HT1080 (cell line): ENCODE results near the gene MYO19. TPM values are rescaled to one million over a fixed set of nuclear protein-coding genes. Genes with fewer than 3 reads are reported as not detected.
"Not testable (repeated sequence)": the region's sequence is repeated elsewhere in the genome, so short reads cannot be mapped to it uniquely, and the experiment has no call there.

Experiments used
- DNase-seq: peaks from one replicate; pipeline ENCODE4 v3.0.0-alpha.2; 2015; ENCODE audit warnings: low read depth
- small RNA-seq: library from RNA; depleted of rRNA; stranded (forward); fragments of <200 nt; gene quantifications from one replicate; pipeline ENCODE3, GENCODE V24; 2014
- total RNA-seq: library from RNA; depleted of rRNA; stranded (reverse); fragments of >200 nt; shearing (Covaris generic); gene quantifications from 2 replicates; pipeline ENCODE4 v1.2.3, GENCODE V29; 2014; rRNA removed

Gene MYO19
- total RNA-seq, 1 experiment from 2014 or later = 130 TPM

GRCh38 chr17:36463916-36464764 lies 70.5 kb downstream of the MYO19 start:
- peak; percentile 83 for DNase-seq

- DNase-seq = no peak
Measured at GRCh38 chr17:36461330-36462110, 73.1 kb downstream of the MYO19 start.

GRCh38 chr17:36460265-36460937 lies 74.3 kb downstream of the MYO19 start:
- no peak for DNase-seq

- no peak for DNase-seq
Measured at GRCh38 chr17:36459601-36460000, 75.1 kb downstream of the MYO19 start.

GRCh38 chr17:36459045-36459444 lies 75.6 kb downstream of the MYO19 start:
- DNase-seq = no peak

- DNase-seq = not testable (repeated sequence)
Measured at GRCh38 chr17:36457701-36458100, 77.0 kb downstream of the MYO19 start.

GRCh38 chr17:36452888-36453287 lies 81.8 kb downstream of the MYO19 start:
- DNase-seq = not testable (repeated sequence)

- DNase-seq = not testable (repeated sequence)
Measured at GRCh38 chr17:36449997-36450396, 84.7 kb downstream of the MYO19 start.

Small RNA genes lying within 50 kb of the gene (small RNA-seq; reads per million reads assigned to genes)
- not detected for gene RNA5SP439

Other genes starting within 250 kb of the MYO19 start
- not detected in 2 replicates for gene TBC1D3G, start 211.0 kb downstream of the MYO19 start, total RNA-seq
- not detected in 2 replicates for gene TBC1D3H, start 146.4 kb downstream of the MYO19 start, total RNA-seq
- gene ZNHIT3, start 48.2 kb downstream of the MYO19 start, total RNA-seq = 51.7 and 55.4 TPM in 2 replicates
- gene PIGW, start 119 bp upstream of the MYO19 start, total RNA-seq = 13.9 and 27.9 TPM in 2 replicates
- 54.1 and 58.6 TPM in 2 replicates for gene GGNBP2, start 10.1 kb upstream of the MYO19 start, total RNA-seq
- gene DHRS11, start 57.0 kb upstream of the MYO19 start, total RNA-seq = 11.7 and 12.1 TPM in 2 replicates
- gene MRM1, start 66.7 kb upstream of the MYO19 start, total RNA-seq = 19.6 and 25.2 TPM in 2 replicates